HG03521 (cell line): ENCODE measurements around the gene AZIN2.

Experiments
- ATAC-seq: cut with Tn5 transposase; IDR thresholded peaks from one replicate; pipeline ENCODE4 v1.9.1; 2021; ENCODE audit warnings: mild to moderate bottlenecking, moderate library complexity; ENCODE audit not compliant: unreplicated experiment

The AZIN2 gene

GRCh38 chr1:33150522-33150921 lies 69.6 kb downstream of the AZIN2 start:
- ATAC-seq = no peak

DNA sequence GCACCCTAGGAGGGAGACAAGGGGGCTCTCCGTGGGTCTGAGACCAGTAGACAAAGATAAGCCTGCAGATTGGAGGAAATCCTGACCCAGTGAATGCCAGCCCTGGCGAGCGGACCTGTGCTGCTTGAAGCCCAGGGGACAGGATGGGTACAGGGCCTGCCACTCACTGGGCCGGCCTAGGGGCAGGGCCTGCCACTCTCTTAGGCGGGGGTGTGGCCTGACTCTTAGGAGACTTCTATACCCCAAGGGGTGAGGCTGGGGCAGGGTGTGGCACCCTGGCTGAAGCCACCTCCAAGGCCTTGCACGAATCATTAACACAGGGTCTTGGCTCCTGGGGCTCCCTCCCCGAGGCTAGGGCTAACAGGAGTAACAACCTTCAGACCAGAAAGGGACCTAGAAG lies 70.2 kb downstream of the AZIN2 start:
- ATAC-seq = no peak

DNA sequence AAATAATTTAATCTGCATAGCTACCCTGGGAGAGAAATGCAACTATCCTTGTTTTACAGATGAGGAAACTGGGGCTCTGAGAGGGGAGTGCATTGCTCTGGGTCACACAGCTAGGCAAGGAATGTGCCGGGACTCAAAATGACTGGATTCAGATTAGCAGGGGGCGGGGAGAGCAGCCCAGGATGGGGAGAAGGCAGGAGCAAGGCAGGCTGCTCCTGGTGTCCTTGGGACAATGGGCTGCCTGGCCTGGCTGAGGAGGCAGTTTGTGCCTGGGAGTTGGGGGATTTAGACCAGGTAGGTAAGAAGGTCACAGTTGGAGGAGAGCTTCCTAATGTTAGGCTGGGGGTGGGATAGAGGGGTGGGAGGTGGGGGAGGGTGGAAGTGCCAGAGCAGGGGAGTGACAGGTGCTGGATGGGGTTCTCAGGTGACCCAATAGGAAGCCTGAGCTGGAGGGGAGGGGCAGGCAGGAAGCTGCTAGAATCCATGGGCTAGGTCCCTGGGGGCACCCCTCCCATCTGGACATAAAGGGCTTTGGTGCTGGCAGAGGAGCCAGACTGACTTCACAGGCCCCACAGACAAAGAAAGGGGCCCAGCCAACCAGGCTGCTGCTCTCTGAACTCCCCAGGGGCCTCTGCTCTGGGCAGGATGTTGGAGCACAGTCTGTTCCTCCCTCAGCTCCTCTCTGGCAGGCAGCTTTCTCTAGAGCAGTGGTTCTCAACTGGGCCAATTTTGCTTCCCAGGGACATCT lies 71.9 kb downstream of the AZIN2 start:
- no peak for ATAC-seq

DNA sequence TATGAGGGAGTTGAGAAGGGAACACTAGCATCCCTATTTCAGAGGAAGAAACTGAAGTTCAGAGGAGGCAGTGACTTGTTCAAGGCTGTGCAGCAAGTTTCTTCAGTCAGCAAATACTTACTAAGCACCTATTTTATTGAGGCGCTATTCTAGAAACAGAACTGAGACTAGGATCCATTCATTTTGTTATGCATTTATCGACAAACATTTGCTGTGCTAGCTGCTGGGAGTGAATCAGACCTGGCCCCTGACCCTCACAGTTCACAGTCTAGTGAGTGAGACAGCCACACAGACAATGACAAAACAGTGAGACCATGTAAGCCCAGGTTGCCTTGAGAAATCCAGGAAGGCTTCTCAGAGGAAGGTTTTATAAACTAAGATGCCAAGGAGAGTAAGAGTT lies 72.7 kb downstream of the AZIN2 start:
- ATAC-seq = no peak

GRCh38 chr1:33155877-33156538 lies 75.1 kb downstream of the AZIN2 start:
- no peak for ATAC-seq

DNA sequence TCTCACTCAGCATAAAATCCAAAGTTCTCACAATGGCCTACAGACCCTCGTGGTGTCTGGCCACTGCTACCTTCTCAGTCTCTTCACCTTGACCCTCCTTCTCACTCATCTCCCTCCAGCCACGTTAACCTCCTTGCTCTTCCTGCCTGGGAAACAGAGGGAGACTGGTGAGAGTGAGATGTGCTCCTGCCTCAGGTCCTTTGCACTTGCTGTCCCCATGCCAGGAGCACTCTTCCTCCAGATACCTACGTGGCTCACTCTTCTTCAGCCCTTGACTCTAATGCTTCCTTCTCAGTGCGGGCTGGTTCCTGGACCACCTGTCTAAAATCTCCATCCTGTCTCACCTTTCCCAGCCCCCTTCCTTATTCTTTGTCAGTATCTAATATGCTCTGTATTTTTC lies 76.2 kb downstream of the AZIN2 start:
- no peak for ATAC-seq

DNA sequence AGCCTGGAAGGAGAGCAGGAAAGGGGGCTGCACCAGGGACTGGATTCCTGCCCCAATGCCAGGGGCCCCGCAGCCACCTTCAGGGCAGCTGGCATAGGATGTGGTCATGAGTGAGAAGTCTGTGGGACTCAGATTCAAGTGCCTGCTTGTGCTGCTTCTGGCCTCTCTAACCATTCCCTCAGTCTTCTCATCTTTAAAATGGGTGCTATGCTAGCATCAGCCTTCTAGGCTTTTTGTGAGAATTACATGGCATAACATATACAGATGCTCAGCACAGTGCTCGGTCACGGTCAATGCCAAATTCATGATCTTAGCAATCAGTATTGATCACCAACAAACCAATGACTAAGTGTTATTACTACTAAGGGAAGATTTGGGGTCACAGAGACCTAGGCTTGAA lies 77.4 kb downstream of the AZIN2 start:
- no peak for ATAC-seq

- ATAC-seq = no peak
Measured at GRCh38 chr1:33159577-33159976, 78.6 kb downstream of the AZIN2 start.

DNA sequence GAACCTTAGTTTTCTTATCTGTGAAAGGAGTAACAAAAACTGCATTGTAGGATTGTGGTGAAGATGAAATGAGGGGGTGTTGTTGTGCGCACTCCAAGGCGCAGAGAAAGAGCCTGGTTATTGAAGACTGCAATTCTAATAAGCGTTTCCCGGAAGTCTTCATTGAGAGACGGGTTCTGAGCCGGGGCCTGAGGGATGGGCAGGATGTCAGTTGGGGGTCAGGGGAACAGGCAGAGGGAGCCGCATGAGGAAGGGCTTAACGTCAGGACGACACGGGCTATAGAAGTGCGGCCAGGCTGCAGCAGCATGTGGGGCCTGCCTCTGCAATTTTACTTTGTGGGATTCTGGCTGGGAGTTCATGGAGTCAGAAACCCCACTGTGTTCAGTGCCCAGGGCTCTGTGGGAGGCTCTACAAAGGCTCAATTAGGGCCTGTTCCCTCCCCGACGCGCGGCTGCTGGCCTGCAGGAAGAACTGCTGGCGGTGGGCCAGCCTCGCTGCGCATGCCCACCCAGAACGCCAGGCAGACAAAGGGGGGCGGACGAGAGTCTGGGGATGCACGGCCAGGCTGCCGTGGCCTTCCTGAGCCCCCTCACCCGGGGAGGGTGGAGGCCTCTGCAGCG lies 80.2 kb downstream of the AZIN2 start:
- ATAC-seq = no peak

GRCh38 chr1:33162141-33162540 lies 81.2 kb downstream of the AZIN2 start:
- ATAC-seq = no peak

DNA sequence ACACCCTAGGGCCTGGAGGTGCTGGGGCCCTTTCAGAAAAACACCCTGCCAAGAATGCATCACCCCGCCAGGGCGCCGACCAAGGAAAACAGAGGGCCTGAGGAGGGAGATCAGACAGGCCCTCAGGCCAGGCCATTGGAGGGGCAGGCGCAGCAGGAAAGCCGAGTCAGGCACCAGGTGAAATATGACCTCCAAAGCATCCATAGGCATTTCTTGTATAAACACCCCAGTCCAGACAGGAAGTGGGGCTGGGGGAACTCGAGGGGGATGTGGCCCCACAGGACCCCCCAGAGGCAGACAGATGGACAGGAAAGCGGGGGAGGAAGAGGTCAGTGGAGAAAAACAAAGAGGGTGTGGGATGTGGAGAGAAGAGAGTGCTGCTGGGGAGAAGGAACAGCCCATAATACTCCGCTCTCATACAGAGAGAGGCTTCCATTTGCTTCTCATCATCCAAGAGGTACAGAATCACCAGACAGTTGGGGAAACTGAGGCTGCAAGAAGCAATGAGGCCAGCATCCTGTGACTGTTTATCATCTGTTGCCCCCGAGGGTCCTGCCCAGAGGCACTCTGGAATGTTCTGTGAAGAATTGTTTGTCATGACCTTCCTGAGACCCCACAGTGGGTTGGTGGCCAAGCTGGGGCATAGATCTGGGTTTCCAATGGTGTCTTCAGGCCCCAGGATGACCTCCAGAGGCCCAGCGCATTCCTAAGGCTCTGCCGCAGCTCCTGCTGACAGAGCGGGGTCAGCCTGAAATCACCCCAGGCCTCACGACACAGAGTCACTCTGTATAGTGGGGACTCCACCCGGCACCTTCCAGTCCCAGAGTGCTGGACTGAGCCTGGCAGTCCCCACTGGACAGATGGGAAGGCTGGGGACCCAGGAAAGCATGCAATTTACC lies 82.9 kb downstream of the AZIN2 start:
- ATAC-seq = no peak

DNA sequence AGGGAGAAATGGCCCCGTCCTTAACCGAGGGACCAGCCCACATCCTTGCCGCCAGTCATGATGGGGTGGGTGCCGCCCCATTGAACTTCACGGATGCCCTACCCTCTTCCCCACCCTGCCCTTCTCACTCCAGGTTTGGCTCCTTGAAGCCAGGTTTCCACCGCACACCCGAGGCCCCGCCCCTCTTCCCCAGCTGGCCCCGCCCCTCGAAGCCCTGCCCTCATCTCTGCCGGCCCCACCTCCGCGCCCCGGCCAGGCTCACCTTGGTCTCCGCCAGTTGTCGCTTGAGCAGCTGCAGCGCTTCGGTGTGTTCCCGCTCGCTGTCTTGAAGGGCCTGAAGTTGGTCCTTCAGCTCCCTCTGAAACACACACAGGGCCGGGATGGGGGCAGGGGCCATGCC lies 84.3 kb downstream of the AZIN2 start:
- ATAC-seq = no peak

DNA sequence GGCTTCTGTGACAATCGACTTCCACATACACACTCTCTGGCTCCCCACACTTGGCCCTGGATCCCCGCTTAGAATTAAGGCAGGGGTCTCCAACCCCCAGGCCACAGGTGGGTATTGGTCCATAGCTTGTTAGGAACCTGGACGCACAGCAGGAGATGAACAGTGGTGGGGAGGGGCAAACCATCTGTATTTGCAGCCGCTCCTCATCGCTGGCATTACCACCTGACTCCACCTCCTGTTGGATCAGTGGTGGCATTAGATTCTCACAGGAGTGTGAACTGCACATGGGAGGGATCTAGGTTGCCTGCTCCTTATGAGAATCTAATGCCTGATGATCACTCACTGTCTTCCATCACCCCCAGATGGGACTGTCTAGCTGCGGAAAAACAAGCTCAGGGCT lies 84.9 kb downstream of the AZIN2 start:
- ATAC-seq = no peak

- ATAC-seq = no peak
Measured at GRCh38 chr1:33167650-33168447, 86.9 kb downstream of the AZIN2 start.

DNA sequence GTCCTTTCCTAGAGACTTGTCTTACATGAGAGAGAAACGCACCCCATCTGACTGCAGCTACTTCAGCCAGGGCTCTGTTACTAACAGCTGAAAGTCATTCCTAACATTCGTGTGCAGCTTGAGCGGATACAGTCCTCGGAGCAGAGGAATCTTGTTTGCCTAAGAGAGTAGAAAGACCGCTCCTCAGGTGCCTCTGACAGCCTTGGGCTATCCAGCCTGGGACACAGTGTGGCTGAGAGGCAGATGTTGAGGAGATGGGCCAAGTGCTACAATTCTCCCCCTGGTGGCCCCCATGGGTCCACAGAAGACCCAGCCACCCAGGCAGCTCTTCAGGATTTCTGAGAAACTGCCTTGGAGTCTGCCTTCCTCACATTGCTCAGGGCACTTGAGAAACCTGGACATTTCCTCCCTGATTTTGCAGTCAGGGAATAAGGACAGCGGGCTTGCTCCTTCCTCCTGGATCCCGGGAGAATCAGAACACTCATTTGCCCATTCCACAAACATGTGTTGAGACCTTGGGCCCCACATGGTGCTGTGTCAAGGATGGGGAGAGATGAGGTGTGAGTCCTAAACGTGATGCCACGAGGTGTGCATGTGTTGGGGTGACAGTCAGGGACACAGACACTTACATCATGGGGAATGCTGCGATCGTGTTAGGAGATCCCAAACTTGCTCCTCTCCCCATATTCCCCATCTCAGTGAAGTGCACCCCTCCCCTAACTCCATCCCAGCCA lies 87.8 kb downstream of the AZIN2 start:
- no peak for ATAC-seq

DNA sequence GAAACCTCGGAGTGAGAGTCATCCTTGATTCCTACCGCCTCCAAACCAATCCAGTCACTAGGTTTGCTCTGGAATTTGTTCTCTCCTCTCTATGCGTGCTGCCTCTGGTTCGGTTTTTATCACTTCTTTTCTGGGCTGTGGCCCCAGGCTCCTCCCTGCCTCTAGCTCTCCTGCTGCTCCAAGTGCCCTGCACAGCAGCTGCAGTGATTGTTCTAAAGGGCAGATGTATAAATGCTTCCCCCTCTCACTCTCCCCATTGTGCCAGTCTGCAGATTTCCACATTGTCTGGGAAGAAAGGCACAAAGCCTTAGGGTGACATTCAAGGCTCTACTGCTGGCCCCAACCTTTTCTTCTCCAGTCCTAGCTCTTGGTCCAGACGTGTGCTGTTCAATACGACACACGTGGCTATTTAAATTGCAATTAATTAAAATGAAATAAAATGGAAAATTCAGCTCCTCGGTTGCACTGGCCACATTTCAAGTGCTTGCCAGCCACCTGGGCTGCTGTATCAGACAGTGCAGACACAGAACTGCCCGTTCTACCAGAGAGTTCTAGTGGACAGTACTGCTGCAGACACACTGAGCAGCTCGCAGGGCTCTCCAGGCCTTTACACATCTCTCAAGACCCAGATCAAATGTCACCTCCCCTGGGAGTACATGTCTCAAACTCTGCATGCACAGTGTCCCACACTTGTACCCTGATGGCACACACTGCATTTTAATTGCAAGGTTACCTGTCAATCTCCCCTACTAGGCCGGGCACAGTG lies 88.5 kb downstream of the AZIN2 start:
- no peak for ATAC-seq
